Tibial nerve (tissue), 4 donors: ENCODE results near the gene SEM1.

Experiments used
- CTCF ChIP-seq, 5 experiments: fragments of 200-600 bp in 3 of 5; fragments of 450-650 bp in 2 of 5; sonication (generic) in 3 of 5; IDR thresholded peaks; one replicate each; pipeline ENCODE4 v1.5.1; 2016 to 2019; ENCODE audit warnings: antibody characterized with exemption in 5 of 5, mild to moderate bottlenecking in 3 of 5, moderate library complexity in 2 of 5
- EP300 ChIP-seq, 2 donors: sonication (generic); formaldehyde crosslinking; IDR thresholded peaks; one replicate each; pipeline ENCODE4 v1.6.1; 2017; ENCODE audit warnings: antibody characterized with exemption in 2 of 2, mild to moderate bottlenecking in 1 of 2
- POLR2A ChIP-seq, 2 donors: fragments of 450-650 bp; IDR thresholded peaks; one replicate each; pipeline ENCODE4 v1.6.1; 2017; ENCODE audit warnings: antibody characterized with exemption in 2 of 2, mild to moderate bottlenecking in 2 of 2, moderate library complexity in 2 of 2

- TF ChIP-seq CTCF (IDR thresholded peaks at IDR 0.05) (no peak), POLR2A (IDR thresholded peaks at IDR 0.05) (no peak), EP300 (IDR thresholded peaks at IDR 0.05) (no peak)
Observed at GRCh38 chr7:96689414-96689813, 20.2 kb downstream of the SEM1 start.
